ENCODE results near the gene KATNAL1.

The KATNAL1 gene

DNA sequence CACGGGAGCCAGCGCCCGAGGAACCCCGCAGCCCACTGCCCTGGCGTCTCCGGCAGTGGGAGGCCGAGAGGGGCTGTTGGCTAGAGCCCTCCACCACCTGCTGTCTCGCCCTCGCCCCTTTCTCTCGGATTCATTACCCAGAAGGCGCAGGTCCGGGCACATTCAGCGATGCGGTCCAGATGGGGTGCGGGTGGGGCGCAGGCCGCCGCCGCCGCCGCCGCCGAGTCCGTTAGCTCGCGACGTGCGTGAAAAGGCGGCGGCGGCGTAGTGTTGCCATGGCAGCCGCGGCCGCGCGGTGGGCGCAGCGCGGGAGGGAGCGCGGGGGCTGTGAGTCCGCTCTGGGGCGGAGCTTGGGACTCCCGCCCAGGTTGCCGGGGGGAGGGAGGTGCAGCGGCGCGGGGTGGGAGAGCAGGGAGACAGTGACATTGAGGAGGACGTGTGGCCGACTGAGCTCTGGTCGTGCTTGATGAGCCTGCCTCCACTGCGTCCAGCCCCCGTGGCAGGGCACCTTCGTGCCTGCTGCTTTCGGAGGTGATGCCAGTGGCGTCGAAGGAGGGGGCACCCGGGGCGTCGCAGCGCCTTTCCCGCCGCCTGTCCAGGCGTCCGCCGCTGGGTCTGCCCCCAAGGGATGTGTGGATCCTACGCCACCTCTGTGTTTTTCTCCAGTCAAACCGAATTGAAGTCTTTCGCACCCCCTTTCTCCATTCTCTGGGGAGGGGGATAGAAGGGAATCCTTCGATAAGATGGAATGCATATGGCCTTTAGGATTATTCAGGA is at the start of gene KATNAL1:
KATNAL1 (minus strand) TSS at position 358 of the 777 bp plus-strand sequence. CDS start 23,774 bp downstream, outside the sequence.
- DNase-seq: peak; percentile 52

GRCh38 chr13:30355839-30356238 is 48.5 kb upstream of the KATNAL1 start:
- no peak for DNase-seq

DNA sequence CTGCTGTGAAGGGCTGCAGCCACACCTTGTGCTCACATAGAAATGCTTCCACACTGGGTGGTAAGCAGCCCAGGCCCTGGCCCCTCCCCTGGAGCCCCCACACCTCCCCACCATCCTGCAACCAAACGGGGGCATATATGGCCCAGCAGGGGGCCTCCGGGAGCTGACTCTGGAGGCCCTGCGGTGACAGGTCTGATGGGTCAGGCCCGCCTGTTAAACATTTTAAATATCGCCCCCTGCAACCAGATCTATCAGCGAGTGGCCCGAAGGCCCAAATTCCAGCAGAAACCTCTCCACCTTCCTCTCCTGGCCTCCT is 48.0 kb upstream of the KATNAL1 start:
- no peak for DNase-seq

- DNase-seq: no peak
These were observed 47.4 kb upstream of the KATNAL1 start for GRCh38 chr13:30354493-30355383.

- DNase-seq: no peak
These were observed 46.3 kb upstream of the KATNAL1 start for GRCh38 chr13:30353471-30354215.

DNA sequence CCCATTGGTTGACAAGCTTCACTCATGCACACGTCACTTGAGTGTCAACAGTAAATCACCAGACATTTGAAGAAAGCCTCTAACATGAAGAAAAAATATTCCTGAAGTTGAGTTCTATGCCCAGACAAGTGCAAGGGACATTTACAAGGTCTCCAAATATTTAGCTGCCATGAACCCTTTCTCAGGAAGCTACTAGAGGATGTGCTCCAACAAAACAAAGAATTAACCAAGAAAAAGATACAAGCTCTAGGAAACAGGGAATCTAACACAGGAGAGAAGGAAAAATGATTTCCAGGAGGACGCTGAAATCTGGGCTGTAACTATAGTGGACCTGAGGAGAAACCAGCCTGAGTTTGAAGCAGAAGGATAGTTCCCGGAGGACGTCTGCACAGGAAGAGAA is 45.7 kb upstream of the KATNAL1 start:
- DNase-seq: no peak

DNA sequence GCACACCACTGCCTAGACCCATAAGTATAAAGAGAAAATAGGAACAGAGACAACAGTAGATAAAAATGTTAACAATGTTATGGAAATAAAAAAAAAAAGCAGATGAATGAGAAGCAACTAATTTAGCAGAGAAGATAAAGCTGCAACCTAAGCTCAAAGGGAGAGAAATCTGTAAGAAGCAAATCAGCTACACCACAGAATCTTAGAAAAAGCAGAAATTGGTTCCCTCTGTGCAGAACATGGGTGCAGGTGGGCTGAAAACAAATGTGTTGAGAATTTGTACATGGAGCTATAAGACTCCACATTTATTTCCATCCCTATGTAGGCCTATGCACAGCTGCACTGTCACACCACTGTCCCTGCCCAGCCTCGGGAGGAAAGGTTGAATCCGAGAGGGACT is 44.8 kb upstream of the KATNAL1 start:
- DNase-seq: no peak

DNA sequence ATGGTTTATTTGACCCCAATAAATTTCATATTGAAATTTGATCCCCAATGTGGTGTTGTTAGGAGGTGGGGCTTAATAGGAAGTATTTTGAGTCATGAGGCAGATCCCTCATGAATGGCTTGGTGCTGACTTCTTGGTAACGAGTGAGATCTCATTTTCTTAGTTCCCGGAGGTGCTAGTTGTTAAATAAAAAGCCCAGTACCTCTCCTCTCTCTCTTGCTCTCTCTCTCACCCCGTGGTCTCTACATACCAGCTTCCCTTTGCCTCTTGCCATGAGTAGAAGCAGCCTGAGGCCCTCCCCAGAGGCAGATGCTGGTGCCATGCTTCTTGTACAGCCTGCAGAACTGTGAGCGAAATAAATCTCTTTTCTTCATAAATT is 39.4 kb upstream of the KATNAL1 start:
- no peak for DNase-seq

DNA sequence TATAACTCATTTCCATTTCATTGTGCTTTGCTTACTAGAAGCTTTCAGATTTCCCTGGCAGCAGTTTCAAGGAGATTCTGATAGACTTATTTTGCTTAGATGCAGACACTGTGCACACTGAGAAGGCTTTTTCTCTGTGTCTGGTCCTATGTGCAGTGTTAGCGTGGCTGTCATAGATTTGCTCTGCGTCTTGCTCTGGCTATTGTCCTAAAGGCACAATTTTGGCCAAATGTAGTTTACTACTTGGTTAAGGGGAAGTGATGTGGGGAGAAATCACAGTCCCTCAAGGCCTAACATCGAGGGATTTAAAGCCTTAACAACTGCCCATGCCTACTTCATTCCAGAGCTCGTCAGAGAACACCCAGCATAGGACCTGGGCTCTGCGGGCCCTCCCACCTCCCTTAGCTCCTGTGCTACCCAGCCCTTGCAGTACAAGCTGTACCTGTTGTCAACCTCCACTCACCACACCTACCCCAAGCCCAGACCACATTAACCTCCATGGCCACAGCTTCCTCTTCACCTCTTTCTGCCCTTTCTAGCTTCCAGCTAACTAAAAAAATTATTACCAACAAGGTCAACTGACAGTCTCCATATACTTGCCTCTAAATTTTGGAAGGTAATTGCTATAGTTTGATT is 38.9 kb upstream of the KATNAL1 start:
- peak; percentile 33 for DNase-seq

GRCh38 chr13:30345426-30346100 is 38.2 kb upstream of the KATNAL1 start:
- DNase-seq: no peak

DNA sequence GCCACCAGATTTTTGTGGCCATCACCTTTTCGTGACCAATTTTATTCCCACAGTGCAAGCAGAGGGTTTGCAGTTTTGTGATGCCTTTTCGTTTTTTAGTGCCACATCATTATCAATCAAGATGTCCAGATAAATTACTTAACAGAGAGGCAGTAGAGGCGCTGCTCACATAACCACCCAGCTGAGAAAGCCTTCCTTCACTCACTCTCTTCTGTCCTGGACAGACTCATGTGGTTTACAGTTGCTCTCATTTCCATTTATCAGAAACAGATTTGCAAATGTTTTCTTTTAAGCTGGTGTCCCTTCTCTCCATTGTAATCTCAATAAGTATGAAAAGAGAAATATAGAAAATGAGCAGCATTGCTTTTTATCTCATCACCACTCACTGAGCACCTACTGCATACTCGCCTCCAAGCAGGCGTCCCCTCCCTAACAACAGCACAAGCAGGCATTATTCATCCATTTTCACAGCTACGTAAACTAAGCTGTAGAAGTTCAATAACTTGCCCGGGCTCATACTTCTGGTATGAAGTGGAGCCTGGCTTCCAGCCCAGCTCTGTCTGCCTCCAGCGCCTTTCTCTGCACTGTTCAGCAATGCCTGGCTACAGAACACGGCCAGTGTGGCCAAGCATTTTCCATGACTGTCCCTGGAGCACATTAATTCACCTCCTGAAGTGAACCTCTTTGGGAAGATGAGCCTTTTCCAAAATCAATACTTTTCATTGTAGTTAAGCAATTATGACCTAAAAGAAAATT is 34.6 kb upstream of the KATNAL1 start:
- no peak for DNase-seq

DNA sequence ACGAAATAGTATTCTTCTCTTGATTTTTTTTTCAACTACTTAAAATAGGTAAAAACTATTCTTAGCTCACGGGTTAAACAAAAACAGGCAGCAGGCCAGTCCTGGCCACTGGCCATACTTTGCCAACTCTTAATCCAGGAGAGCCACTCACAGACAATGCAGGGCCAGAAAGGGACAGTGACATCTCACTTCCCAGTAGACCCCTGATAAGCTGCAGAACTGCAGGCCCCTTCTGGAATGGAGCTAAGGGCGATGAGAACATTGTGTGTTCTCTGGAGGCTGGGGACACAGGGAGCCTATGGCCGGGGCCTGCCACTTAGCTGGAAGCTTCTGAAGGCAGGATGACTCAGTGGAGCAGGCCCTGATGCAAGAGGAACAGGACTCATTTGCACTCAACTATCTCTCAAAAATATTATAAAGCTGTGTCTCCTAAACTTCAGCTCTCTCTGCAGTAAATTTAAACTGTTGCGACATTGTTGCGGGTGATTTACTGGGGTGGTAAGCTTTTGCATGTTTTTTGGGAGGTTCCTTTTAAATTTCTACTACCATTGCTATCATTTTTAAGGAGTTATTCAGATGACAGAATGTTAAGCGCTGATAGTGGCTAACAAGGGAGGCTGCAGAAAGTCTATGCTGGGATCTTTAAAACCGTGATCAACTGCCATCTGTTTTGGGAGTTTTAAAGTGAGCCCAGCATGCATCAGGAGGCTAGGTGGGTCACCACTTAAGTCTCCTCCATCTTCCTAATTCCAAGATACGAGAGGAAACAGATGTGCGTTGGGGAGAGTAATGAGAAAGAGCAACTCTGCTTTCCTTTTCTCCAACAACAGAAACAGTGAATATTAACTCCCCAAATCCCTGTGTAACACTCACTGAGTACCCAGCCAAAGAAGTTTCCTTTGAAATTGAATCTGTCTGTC is 33.2 kb upstream of the KATNAL1 start:
- peak; percentile 93 for DNase-seq

DNA sequence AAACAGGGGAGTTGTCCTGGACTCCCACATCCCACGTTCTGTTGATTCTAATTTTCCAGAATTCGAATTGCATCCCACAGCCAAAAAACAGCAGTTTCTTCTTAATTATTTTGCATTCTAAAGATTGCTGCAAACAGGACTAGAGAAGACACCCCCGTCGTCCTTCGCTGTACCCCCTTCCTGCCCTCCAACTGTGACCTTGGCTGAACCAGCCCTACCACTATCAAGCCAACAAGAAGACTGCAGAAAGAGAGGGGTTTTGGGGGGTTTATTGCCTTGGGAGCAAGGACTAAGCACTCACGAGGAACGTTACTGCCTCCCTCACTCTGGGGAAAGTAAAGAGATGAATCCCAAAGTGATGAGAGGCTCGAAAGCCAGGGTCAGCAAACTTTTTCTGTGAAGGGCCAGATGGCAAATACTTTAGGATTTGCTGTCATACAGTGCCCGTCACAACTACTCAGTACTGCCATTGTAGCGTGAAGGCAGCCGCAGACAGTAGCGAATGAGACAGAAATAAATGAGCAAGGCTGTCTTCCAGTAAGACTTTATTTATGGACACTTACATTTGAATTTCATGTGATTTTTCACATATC is 32.5 kb upstream of the KATNAL1 start:
- no peak for DNase-seq

- DNase-seq: no peak
These were observed 31.6 kb upstream of the KATNAL1 start for GRCh38 chr13:30338952-30339351.

DNA sequence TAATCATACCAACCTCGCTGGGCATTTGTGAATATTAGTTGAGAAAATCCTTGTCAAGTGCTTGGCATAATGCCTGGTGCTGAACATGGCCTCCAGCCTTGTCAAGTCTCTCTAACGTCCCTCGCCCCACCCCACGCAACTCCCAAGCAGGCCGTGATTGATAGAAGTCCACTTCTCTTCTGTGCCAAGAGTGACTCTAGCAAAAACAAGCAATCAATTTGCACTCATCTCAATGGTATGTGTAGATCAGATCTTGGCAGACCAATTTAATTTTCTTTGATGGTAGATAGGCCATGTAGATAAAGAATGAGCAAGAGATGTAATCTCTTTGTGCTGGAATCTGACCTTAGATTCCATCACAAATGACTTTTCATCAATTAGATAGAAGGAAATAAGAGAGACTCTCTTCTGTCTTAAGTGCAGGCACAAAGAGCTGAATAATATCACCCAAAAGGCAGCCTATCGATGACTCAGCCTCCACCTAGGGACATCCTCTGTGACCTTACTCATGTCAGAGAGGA is 31.0 kb upstream of the KATNAL1 start:
- no peak for DNase-seq

DNA sequence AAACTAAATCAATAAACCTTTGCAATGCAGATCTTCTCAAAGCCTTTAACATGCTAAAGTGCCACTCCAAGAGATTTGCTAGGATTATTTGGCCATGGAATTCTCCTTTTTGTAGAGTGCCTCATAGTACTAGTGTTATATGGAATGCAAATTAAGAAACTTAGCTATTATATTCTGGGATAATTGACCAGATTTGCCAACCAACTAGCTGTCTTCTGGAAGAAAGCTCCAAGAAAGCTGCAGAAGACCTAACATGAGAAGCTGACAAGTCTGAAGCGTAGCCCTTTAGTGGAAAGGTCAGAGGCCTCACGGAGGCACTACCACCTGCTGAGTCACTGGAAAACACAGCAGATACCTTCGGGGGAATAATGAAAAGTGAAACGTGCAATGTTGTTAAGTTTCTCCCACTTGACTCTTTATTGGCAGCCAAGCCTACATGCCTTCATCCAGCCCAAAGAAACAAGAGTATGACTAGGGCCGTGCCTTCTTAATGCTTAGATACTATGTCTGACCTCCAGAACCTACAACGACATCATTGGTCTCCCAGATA is 29.8 kb upstream of the KATNAL1 start:
- no peak for DNase-seq

DNA sequence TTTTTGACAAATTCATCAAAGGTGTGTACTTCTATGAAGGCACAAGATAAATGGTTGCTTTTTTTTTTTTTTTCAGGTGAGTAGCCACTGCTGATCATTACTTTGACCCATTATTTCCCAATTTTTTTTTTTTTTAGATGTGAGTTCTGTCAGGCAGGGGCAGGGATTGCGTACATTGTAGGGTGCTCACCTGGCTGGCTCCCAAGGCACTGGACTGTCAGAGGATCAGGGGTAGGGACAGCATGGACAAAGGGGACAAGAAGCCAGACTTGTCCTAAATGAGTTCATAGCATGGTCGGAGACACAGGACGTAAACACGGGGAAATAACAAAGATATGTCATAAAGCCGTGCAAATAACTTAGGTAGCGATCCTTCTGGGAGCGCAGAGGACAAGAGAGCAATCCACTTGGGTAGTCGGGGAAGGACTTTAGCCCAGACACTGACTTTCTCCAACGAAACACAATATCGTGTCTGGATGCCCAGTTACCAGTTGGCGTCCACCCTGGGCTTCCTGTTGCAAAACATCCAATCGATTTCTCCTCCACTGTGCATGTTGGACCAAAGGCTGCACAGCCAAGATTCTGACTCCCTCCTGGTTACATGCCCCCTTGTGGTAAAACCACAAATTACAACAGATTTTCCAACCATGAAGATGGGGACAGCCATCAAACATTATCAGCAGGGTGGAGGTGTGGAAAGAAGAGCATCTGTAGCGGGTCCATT is 27.5 kb upstream of the KATNAL1 start:
- DNase-seq: peak; percentile 40

GRCh38 chr13:30333616-30334015 is 26.3 kb upstream of the KATNAL1 start:
- no peak for DNase-seq
